Naive thymus-derived CD4-positive, alpha-beta T cell (primary cell): ENCODE measurements around the gene POU2F2. TPM values are rescaled to one million over a fixed set of nuclear protein-coding genes. Genes with fewer than 3 reads are reported as not detected.

Experiments used
- ATAC-seq: fragments of 150-1000 bp; cut with Tn5 transposase; 2 replicates; pipeline ENCODE4 v1.10.0; 2021; ENCODE audit warnings: mild to moderate bottlenecking, moderate library complexity
- CTCF ChIA-PET: fragments of 350-600 bp; sonication (Branson Sonifier 250); formaldehyde crosslinking; loops from one replicate; lab custom pipeline; 2021; ENCODE audit warnings: antibody characterized with exemption; lab: Charles Lee
- POLR2A ChIA-PET: fragments of 350-600 bp; sonication (Branson Sonifier 250); formaldehyde crosslinking; loops from one replicate; lab custom pipeline; 2021; ENCODE audit warnings: antibody characterized with exemption, inconsistent platforms; lab: Charles Lee
- DNase-seq, 9 donors: peaks; one replicate each; pipeline versions ENCODE4 v3.0.0 to v3.0.0-alpha.2; 2020 to 2022; ENCODE audit warnings: mixed read lengths in 1 of 9
- H3K27ac ChIP-seq: one replicate; pipeline ENCODE4 v1.7.0; 2013; ENCODE audit warnings: mild to moderate bottlenecking, low read depth, low read length, moderate library complexity
- H3K27me3 ChIP-seq, 2 donors: one replicate each; pipeline ENCODE4 v1.7.0; 2013; ENCODE audit warnings: low read length in 2 of 2, mild to moderate bottlenecking in 2 of 2, moderate library complexity in 2 of 2; ENCODE audit not compliant: control insufficient read depth in 2 of 2, insufficient read depth in 2 of 2
- H3K36me3 ChIP-seq, 3 experiments: 1 replicate in 2 of 3; 2 replicates in 1 of 3; pipeline ENCODE4 v1.7.0; 2013; ENCODE audit warnings: low read length in 3 of 3, mild to moderate bottlenecking in 3 of 3, moderate library complexity in 1 of 3; ENCODE audit not compliant: insufficient read depth in 3 of 3, control insufficient read depth in 2 of 3
- H3K4me1 ChIP-seq, 2 donors: one replicate each; pipeline ENCODE4 v1.7.0; 2013; ENCODE audit warnings: low read length in 2 of 2, mild to moderate bottlenecking in 2 of 2, moderate library complexity in 1 of 2; ENCODE audit not compliant: control insufficient read depth in 2 of 2, insufficient read depth in 2 of 2
- H3K4me3 ChIP-seq: 2 replicates; pipeline ENCODE4 v1.7.0; 2013; ENCODE audit warnings: mild to moderate bottlenecking, low read length
- H3K9me3 ChIP-seq, 3 experiments: 1 replicate in 2 of 3; 2 replicates in 1 of 3; pipeline ENCODE4 v1.7.0; 2013; ENCODE audit warnings: low read length in 3 of 3; ENCODE audit not compliant: control insufficient read depth in 2 of 3
- H3K27ac Mint-ChIP-seq, 9 donors: one replicate each; pipeline ENCODE4 v1.8.0; 2020 to 2022; ENCODE audit warnings: mixed read lengths in 9 of 9, mild to moderate bottlenecking in 8 of 9, moderate library complexity in 5 of 9, inconsistent platforms in 2 of 9
- H3K27me3 Mint-ChIP-seq, 5 donors: one replicate each; pipeline ENCODE4 v1.8.0; 2021 to 2022; ENCODE audit warnings: mixed read lengths in 5 of 5, mild to moderate bottlenecking in 1 of 5
- H3K36me3 Mint-ChIP-seq, 5 donors: one replicate each; pipeline ENCODE4 v1.8.0; 2020 to 2022; ENCODE audit warnings: mixed read lengths in 5 of 5, mild to moderate bottlenecking in 3 of 5, inconsistent platforms in 1 of 5
- H3K4me1 Mint-ChIP-seq, 7 donors: one replicate each; pipeline ENCODE4 v1.8.0; 2020 to 2022; ENCODE audit warnings: mixed read lengths in 7 of 7, mild to moderate bottlenecking in 3 of 7, inconsistent platforms in 1 of 7
- H3K4me3 Mint-ChIP-seq, 10 donors: one replicate each; pipeline ENCODE4 v1.8.0; 2020 to 2022; ENCODE audit warnings: mild to moderate bottlenecking in 10 of 10, mixed read lengths in 10 of 10, moderate library complexity in 6 of 10, inconsistent platforms in 2 of 10
- H3K9me3 Mint-ChIP-seq, 11 donors: one replicate each; pipeline ENCODE4 v1.8.0; 2020 to 2022; ENCODE audit warnings: mixed read lengths in 11 of 11, mild to moderate bottlenecking in 4 of 11, inconsistent platforms in 1 of 11, moderate library complexity in 1 of 11
- intact Hi-C, 2 donors: fragments of 100-400 bp; cut with micrococcal nuclease; formaldehyde crosslinking; loops; one replicate each; pipeline ENCODE4 v1.15.1; 2023
- polyA plus RNA-seq, 2 donors: library from polyadenylated mRNA; unstranded; fragments of 300-500 nt; fragmentation: Illumina TruSeq; gene quantifications; one replicate each; pipeline ENCODE4 v1.2.3, GENCODE V29; 2021
- total RNA-seq, 6 experiments: library from RNA in 5 of 6; stranded (reverse) in 5 of 6; gene quantifications; 1 replicate in 5 of 6; 2 replicates in 1 of 6; pipeline ENCODE4 v1.2.3 and lab custom pipeline; 2021 to 2026

The POU2F2 gene
- total and polyA plus RNA-seq, 7 experiments from 2014 or later = 2.2 to 91.3 (median 33.4) TPM

- Histone ChIP-seq H3K4me3 (no peak overlapping the region), H3K9me3 (no peaks in the 10 kb centered on the region), H3K27me3 (no peaks in the 10 kb centered on the region), H3K36me3 (peaks cover 0 to 6% (median 0%) of the 10 kb centered on the region in 3 experiments), H3K4me1 (peaks cover 11 to 12% of the 10 kb centered on the region in 2 donors), H3K27ac (no peak overlapping the region)
- peak; percentile 77 for ATAC-seq
- Mint-ChIP-seq H3K27me3 (peaks cover 0 to 26% (median 7%) of the 10 kb centered on the region in 5 donors), H3K27ac (peak overlapping the region in 1 of 9 donors; percentile 68), H3K9me3 (no peaks in the 10 kb centered on the region), H3K4me1 (peaks cover 17 to 31% (median 26%) of the 10 kb centered on the region in 7 donors), H3K4me3 (peak overlapping the region in 5 of 10 donors; percentile 41 to 58 (median 51)), H3K36me3 (peaks cover 0 to 17% (median 3%) of the 10 kb centered on the region in 5 donors)
- POLR2A ChIA-PET = interaction anchor here (0.9 kb wide), 1 partner anchor 50 kb away, joined by 4 read pairs; no protein-coding TSS in a partner anchor
- intact Hi-C loops = no loop called here
- CTCF ChIA-PET = interaction anchor here (0.8 kb wide), 1 partner anchor 132 kb away, joined by 3 read pairs; no protein-coding TSS in a partner anchor
- peak in 5 of 9 donors; percentile 20 to 35 (median 32) for DNase-seq
Measured at GRCh38 chr19:42148266-42148665, 16.0 kb upstream of the POU2F2 start.

- peaks cover 0 to 6% (median 0%) of the 10 kb centered on the region in 3 experiments for H3K36me3 ChIP-seq
- POLR2A ChIA-PET = interaction anchor here (0.9 kb wide), 1 partner anchor 153 kb away, joined by 4 read pairs; no protein-coding TSS in a partner anchor
- no peak overlapping the region for H3K4me3 Mint-ChIP-seq
Measured at GRCh38 chr19:42143341-42144234, 11.3 kb upstream of the POU2F2 start.

GRCh38 chr19:42140125-42140754 is 8.0 kb upstream of the POU2F2 start:
- ChIA-PET POLR2A (interaction anchor here (0.7 to 1.0 kb wide), 2 partner anchors 17 to 20 kb away, joined by 3 read pairs; no protein-coding TSS in a partner anchor), CTCF (interaction anchor here (1.0 to 1.1 kb wide), 2 partner anchors 32 to 108 kb away, joined by 4 to 6 read pairs; no protein-coding TSS in a partner anchor)
- H3K4me3 Mint-ChIP-seq = no peak overlapping the region
- no peaks in the 10 kb centered on the region for H3K27me3 ChIP-seq
- intact Hi-C loops = no loop called here
- peaks cover 0 to 10% (median 3%) of the 10 kb centered on the region in 3 experiments for H3K36me3 ChIP-seq
- H3K9me3 Mint-ChIP-seq = peaks cover 0 to 1% (median 0%) of the 10 kb centered on the region in 11 donors
- peaks cover 9 to 21% (median 14%) of the 10 kb centered on the region in 5 donors for H3K36me3 Mint-ChIP-seq
- H3K4me1 ChIP-seq = peaks cover 0 to 6% of the 10 kb centered on the region in 2 donors
- peaks cover 14 to 23% (median 16%) of the 10 kb centered on the region in 7 donors for H3K4me1 Mint-ChIP-seq
- H3K4me3 ChIP-seq = no peak overlapping the region
- no peaks in the 10 kb centered on the region for H3K9me3 ChIP-seq
- H3K27ac Mint-ChIP-seq = no peak overlapping the region
- ATAC-seq (peak; percentile 73), DNase-seq (peak in 1 of 9 donors; percentile 48)
- no peak overlapping the region for H3K27ac ChIP-seq
- H3K27me3 Mint-ChIP-seq = peaks cover 0 to 7% (median 0%) of the 10 kb centered on the region in 5 donors

More at GRCh38 chr19:42143341-42144234, 11.3 kb upstream of the POU2F2 start:
- DNase-seq (no peak), ATAC-seq (no peak)
- H3K27ac Mint-ChIP-seq = peak overlapping the region in 1 of 9 donors; percentile 70
- Histone ChIP-seq H3K4me3 (no peak overlapping the region), H3K9me3 (no peaks in the 10 kb centered on the region), H3K27me3 (no peaks in the 10 kb centered on the region), H3K4me1 (peaks cover under 1 to 8% of the 10 kb centered on the region in 2 donors), H3K27ac (no peak overlapping the region)
- H3K9me3 Mint-ChIP-seq = peaks cover 0 to 1% (median 0%) of the 10 kb centered on the region in 11 donors
- peaks cover under 1 to 16% (median 4%) of the 10 kb centered on the region in 5 donors for H3K36me3 Mint-ChIP-seq
- CTCF ChIA-PET = no interaction called here
- H3K4me1 Mint-ChIP-seq = peaks cover 9 to 21% (median 13%) of the 10 kb centered on the region in 7 donors
- peaks cover 0 to 24% (median 3%) of the 10 kb centered on the region in 5 donors for H3K27me3 Mint-ChIP-seq
- intact Hi-C loops = no loop called here

- Mint-ChIP-seq H3K4me1 (peaks cover 43 to 67% (median 58%) of the 10 kb centered on the region in 7 donors), H3K27me3 (peaks cover 0 to 3% (median 0%) of the 10 kb centered on the region in 5 donors), H3K4me3 (peak overlapping the region in 3 of 10 donors; percentile 15 to 88 (median 56)), H3K27ac (peak overlapping the region in 4 of 9 donors; percentile 26 to 89 (median 62)), H3K36me3 (peaks cover 9 to 18% (median 13%) of the 10 kb centered on the region in 5 donors), H3K9me3 (no peaks in the 10 kb centered on the region)
- Histone ChIP-seq H3K4me1 (peaks cover 23 to 33% of the 10 kb centered on the region in 2 donors), H3K27me3 (no peaks in the 10 kb centered on the region), H3K27ac (no peak overlapping the region), H3K36me3 (peaks cover 0 to 5% (median 3%) of the 10 kb centered on the region in 3 experiments), H3K4me3 (no peak overlapping the region), H3K9me3 (no peaks in the 10 kb centered on the region)
- no peak for DNase-seq
- intact Hi-C loops = no loop called here
- ATAC-seq = no peak
- ChIA-PET POLR2A (interaction anchor here (1.1 kb wide), 1 partner anchor 58 kb away, joined by 3 read pairs; no protein-coding TSS in a partner anchor), CTCF (interaction anchor here (3.3 kb wide), 1 partner anchor 145 kb away, joined by 14 read pairs; no protein-coding TSS in a partner anchor)
Measured at GRCh38 chr19:42134535-42135070, 2.4 kb upstream of the POU2F2 start.

GRCh38 chr19:42132851-42133528 is 744 bp upstream of the POU2F2 start:
- Mint-ChIP-seq H3K27me3 (no peaks in the 10 kb centered on the region), H3K36me3 (peaks cover 3 to 12% (median 5%) of the 10 kb centered on the region in 5 donors), H3K9me3 (no peaks in the 10 kb centered on the region), H3K27ac (peak overlapping the region; percentile 69 to 94 (median 87)), H3K4me1 (peaks cover 54 to 79% (median 65%) of the 10 kb centered on the region in 7 donors), H3K4me3 (peak overlapping the region; percentile 81 to 95 (median 92))
- H3K27me3 ChIP-seq = no peaks in the 10 kb centered on the region
- ChIA-PET POLR2A (interaction anchor here (0.6 to 2.4 kb wide), 14 partner anchors 10 to 284 kb away, joined by 3 to 14 read pairs (median 4); partner anchors contain the start of gene GSK3A), CTCF (interaction anchor here (0.6 to 2.4 kb wide), 26 partner anchors 8 to 308 kb away, joined by 3 to 38 read pairs (median 5); partner anchors contain the start of genes GSK3A and PRR19)
- H3K27ac ChIP-seq = peak overlapping the region; percentile 80
- intact Hi-C loops = loop anchor here (1.0 to 2.0 kb wide), 21 partner anchors 11 to 307 kb away; partner anchors contain the start of genes DEDD2 (in 2 of the 2), MEGF8 (in 2 of the 2), PAFAH1B3 (in 1 of the 2) and PRR19 (in 1 of the 2)
- peak overlapping the region; percentile 81 for H3K4me3 ChIP-seq
- H3K4me1 ChIP-seq = peaks cover 23 to 33% of the 10 kb centered on the region in 2 donors
- no peaks in the 10 kb centered on the region for H3K9me3 ChIP-seq
- peak; percentile 87 for ATAC-seq
- DNase-seq = peak; percentile 69 to 97 (median 85)
- H3K36me3 ChIP-seq = peaks cover 0 to 5% (median 3%) of the 10 kb centered on the region in 3 experiments
